ENCODE data around the gene PDE4B.

The PDE4B gene

GRCh38 chr1:65911679-65912078 is 119.0 kb downstream of the PDE4B start:
- no peak overlapping the region for H3K27ac ChIP-seq
- H3K4me1 ChIP-seq (ENCODE audit: control insufficient read depth in 1 of 2, insufficient read depth in 1 of 2, low read depth in 1 of 2, low read length in 1 of 2): no peaks in the 10 kb centered on the region
- TF ChIP-seq CTCF (IDR thresholded peaks at IDR 0.05): no peak
- no peaks in the 10 kb centered on the region for H3K9me3 ChIP-seq
- no peak overlapping the region for H3K4me3 ChIP-seq (ENCODE audit: low read depth in 1 of 2, low read length in 1 of 2)
- no peaks in the 10 kb centered on the region for H3K36me3 ChIP-seq
- H3K27me3 ChIP-seq: no peaks in the 10 kb centered on the region

GRCh38 chr1:65918564-65918963 is 125.9 kb downstream of the PDE4B start:
- no peak for TF ChIP-seq CTCF (IDR thresholded peaks at IDR 0.05)
- H3K27me3 ChIP-seq: no peaks in the 10 kb centered on the region
- no peaks in the 10 kb centered on the region for H3K36me3 ChIP-seq
- no peaks in the 10 kb centered on the region for H3K4me1 ChIP-seq (ENCODE audit: control insufficient read depth in 1 of 2, insufficient read depth in 1 of 2, low read depth in 1 of 2, low read length in 1 of 2)
- no peaks in the 10 kb centered on the region for H3K9me3 ChIP-seq
- no peak overlapping the region for H3K4me3 ChIP-seq (ENCODE audit: low read depth in 1 of 2, low read length in 1 of 2)
- no peak overlapping the region for H3K27ac ChIP-seq

GRCh38 chr1:65921446-65921845 is 128.8 kb downstream of the PDE4B start:
- no peak overlapping the region for H3K4me3 ChIP-seq (ENCODE audit: low read depth in 1 of 2, low read length in 1 of 2)
- no peak overlapping the region for H3K27ac ChIP-seq
- no peaks in the 10 kb centered on the region for H3K9me3 ChIP-seq
- TF ChIP-seq CTCF (IDR thresholded peaks at IDR 0.05): no peak
- H3K4me1 ChIP-seq (ENCODE audit: control insufficient read depth in 1 of 2, insufficient read depth in 1 of 2, low read depth in 1 of 2, low read length in 1 of 2): no peaks in the 10 kb centered on the region
- H3K36me3 ChIP-seq: no peaks in the 10 kb centered on the region
- H3K27me3 ChIP-seq: no peaks in the 10 kb centered on the region

- Histone ChIP-seq H3K9me3 (no peaks in the 10 kb centered on the region), H3K36me3 (no peaks in the 10 kb centered on the region), H3K27ac (no peak overlapping the region), H3K4me3 (ENCODE audit: low read depth in 1 of 2, low read length in 1 of 2) (no peak overlapping the region), H3K4me1 (ENCODE audit: control insufficient read depth in 1 of 2, insufficient read depth in 1 of 2, low read depth in 1 of 2, low read length in 1 of 2) (no peaks in the 10 kb centered on the region), H3K27me3 (no peaks in the 10 kb centered on the region)
- no peak for TF ChIP-seq CTCF (IDR thresholded peaks at IDR 0.05)
Measured at GRCh38 chr1:65924471-65924870, 131.8 kb downstream of the PDE4B start.

- Histone ChIP-seq H3K4me1 (ENCODE audit: control insufficient read depth in 1 of 2, insufficient read depth in 1 of 2, low read depth in 1 of 2, low read length in 1 of 2) (no peaks in the 10 kb centered on the region), H3K9me3 (no peaks in the 10 kb centered on the region), H3K4me3 (ENCODE audit: low read depth in 1 of 2, low read length in 1 of 2) (no peak overlapping the region), H3K27me3 (no peaks in the 10 kb centered on the region), H3K27ac (no peak overlapping the region), H3K36me3 (no peaks in the 10 kb centered on the region)
- TF ChIP-seq CTCF (IDR thresholded peaks at IDR 0.05): no peak
Measured at GRCh38 chr1:65938506-65938905, 145.8 kb downstream of the PDE4B start.

GRCh38 chr1:65939191-65939590 is 146.5 kb downstream of the PDE4B start:
- Histone ChIP-seq H3K4me1 (ENCODE audit: control insufficient read depth in 1 of 2, insufficient read depth in 1 of 2, low read depth in 1 of 2, low read length in 1 of 2) (no peaks in the 10 kb centered on the region), H3K9me3 (no peaks in the 10 kb centered on the region), H3K27ac (no peak overlapping the region), H3K27me3 (no peaks in the 10 kb centered on the region), H3K36me3 (no peaks in the 10 kb centered on the region), H3K4me3 (ENCODE audit: low read depth in 1 of 2, low read length in 1 of 2) (no peak overlapping the region)
- no peak for TF ChIP-seq CTCF (IDR thresholded peaks at IDR 0.05)

Data from neutrophil (primary cell).